Measurements from ENCODE around the gene KDM5A.
"Not testable (repeated sequence)": the region's sequence is repeated elsewhere in the genome, so short reads cannot be mapped to it uniquely, and the experiment has no call there.

Gene KDM5A

DNA sequence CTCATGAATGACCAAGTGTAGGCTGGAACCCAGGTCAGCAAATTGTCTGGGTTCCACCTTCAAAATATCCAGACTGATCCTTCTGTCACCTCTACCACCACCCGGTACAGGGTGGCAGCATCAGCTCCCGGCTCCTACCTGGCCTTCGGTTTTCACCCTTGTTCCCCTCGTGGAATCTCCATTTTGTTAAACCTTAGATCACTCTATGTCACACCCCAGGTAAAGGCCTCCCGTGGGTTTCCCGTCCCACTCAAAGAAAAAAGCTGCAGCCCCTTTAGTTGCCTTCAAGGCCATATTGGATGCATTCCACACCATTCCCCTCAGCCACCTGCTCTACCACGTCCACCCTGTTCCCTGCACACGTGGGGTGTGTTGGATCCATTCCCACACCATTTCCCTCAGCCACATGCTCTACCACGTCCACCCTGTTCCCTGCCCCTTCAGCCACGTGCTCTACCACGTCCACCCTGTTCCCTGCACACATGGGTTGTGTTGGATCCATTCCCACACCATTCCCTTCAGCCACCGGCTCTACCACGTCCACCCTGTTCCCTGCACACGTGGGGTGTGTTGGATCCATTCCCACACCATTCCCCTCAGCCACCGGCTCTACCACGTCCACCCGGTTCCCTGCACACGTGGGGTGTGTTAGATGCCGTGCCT is 150.3 kb downstream of the KDM5A start:
- DNase-seq (ENCODE audit: low read depth): no peak

DNA sequence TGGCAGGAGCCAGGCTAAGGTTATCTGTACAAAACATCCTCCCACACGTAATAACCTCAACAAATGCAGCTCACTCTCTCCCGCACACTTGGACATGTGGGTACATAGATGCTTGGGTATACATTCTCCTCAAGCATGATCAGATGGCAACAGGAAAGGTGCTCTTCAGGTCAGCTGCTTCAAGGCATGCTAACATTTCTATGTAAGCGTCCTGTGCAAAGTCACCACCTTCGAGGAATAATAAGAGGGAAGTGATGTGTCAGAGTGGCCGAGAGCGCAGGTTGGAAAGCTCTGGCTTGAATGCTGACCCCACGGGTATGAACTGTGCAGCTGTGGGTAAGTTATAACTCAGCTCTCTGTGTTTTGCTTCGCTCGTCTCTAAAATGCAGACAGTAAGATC is 151.0 kb downstream of the KDM5A start:
- DNase-seq (ENCODE audit: low read depth): no peak

DNA sequence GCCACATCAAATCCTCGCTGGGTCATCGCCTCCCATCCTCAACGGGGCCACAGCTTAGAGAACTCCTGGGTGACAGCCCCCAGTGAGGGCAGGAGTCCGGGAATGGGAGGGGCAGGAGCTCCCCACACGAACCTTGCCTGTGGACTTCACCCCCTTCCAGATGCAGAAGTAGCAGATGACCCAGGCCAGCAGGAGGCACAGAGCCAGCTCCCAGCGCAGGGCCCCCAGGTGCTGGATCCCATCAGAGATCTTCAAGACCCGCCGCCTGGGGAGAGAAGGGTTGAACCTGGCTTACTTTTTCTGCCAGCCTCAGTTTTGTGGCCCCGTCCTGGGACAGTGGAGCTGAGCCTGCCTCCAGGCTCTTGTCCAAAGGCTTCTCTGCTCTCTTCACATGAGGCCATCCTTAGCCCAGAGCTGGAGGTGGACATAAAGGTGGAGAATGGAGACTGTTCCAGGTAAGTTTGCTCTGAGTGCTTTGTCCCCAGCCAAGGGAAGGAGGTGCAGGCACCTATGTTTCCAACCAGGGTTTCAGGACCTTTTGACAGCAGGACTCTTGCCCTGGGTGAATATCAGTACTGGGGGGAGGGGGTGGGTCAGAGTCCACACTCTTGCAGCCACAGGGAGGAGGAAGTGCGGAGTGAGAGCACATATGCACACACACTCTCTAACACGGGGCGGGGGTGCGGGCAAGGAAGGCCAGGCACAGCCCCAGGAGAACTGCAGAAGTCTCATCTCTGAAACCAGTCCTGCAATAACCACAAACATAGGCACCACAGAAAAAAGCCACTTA is 151.9 kb downstream of the KDM5A start:
- no peak for DNase-seq (ENCODE audit: low read depth)

DNA sequence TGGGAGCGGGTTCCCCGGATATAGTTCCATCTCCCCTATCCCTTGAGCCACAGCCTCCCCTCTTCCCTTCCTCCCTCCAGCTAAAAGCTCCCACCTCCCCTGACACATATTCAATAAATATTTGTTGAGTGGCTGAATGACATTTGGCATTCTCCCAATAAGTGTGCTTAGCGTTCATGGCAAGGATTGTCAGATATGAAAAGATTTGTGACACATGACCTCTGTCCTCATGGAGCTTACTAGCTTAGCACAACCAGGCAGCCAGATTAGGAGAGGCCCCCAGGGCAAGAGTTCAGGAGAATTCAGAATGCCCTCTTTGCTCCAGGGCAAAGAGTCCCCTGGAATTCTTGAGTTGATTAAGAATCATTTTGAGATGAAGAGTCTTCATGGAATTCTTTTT is 152.7 kb downstream of the KDM5A start:
- DNase-seq (ENCODE audit: low read depth): no peak

DNA sequence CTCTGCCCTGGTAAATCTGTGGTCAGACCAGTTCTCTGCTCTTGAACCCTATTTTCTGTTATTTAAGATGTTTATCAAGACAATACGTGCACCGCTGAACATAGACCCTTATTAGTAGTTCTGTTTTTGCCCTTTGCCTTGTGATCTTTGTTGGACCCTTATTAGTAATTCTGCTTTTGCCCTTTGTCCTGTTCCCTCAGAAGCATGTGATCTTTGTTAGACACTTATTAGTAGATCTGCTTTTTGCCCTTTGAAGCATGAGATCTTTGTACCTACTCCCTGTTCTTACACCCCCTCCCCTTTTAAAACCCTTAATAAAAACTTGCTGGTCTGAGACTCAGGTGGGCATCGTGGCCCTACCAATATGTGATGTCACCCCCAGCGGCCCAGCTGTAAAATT is 153.2 kb downstream of the KDM5A start:
- DNase-seq (ENCODE audit: low read depth): not testable (repeated sequence)

DNA sequence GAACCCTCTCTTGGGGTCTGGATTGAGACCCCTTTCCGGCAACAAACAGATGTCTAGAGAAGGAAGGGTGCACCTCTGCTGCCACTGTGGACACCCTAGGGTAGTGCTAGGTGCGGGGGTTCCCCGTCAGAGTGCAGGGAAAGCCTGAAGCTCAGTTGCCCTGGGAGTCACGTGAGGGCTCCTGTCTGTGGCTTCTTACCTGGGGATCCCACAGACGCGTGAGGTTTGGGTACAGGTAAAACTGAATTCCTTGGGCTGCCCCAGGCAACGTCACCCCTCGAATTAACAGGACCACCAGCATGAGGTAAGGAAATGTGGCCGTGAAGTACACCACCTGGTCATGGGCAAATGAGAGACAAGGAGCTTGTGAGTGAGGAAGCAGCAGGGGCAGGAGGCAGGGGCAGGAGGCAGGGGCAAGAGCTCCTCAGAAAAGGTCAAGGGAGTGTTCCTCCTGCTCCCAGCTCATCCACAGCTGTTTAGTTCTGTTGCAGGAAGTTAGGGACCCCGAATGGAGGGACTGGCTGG is 154.2 kb downstream of the KDM5A start:
- no peak for DNase-seq (ENCODE audit: low read depth)

DNA sequence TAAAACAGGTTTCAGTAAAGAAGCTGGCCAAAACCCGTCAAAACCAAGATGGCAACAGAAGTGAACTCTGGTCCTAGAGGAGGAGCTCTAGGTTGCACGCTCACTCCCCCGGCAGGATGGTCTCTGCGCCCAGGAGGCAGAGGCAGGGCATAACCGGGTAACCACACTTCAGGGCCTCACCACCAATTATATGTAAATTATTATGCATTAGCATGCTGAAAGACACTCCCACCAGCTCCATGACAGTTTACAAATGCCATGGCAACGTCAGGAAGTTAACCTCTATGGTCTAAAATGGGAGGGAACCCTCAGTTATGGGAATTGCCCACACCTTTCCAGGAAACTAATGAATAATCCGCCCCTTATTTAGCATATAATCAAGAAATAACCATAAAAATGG is 155.1 kb downstream of the KDM5A start:
- no peak for DNase-seq (ENCODE audit: low read depth)

DNA sequence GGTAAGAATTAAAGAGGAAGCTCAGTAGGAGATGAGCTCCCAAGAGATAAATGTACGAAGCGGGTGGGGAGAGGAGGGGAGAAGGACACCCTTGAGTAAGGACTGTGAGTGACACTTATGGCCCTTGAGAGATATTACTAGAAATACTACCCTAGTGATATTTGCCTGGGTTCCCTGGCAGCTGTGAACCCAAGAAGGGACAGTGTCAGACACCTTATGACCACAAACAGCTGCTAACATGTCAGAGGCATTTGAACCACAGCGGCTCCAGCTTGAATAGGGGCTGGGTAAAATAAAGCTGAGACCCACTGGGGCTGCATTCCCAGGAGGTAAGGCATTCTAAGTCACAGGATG is 155.5 kb downstream of the KDM5A start:
- DNase-seq (ENCODE audit: low read depth): no peak

DNA sequence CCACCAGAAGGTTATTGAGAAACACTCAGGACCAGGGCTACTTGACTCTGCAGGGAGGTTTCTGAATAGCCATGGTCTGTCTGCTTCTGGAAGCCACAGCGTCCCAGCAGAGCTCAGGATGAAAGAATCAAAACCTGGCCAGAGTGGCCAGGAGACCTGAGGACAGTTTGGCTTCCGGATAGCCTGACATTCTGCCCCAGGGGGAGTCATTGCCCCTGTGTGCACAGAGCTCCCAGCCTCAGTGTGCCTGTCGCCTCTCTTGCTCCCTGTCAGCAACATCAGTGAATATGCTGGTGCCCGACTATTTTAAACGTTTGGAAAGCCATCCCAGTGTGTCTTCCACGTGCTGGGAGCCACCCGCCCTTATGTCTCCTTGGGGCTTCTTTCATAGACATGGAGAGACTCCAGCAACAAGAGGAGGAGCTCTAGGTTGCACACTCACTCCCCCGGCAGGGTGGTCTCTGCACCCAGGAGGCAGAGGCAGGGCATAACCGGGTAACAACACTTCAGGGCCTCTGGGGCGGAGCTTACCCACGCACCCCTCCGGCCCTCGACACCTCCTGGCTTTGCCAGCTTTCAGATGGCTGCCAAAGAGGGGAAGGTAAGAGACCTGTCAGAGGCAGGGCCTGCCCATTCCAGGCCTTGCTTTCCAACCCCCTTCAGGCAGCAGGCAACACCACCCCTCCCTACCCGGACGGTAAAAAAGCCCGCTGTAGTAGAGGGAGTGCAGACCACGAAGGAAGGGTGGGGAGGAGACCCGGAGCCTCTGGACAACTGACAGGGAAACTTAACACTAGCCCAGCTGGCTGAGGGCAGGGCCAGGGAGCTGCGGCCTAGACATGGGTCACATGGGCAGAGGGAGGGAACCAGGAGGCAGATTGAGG is 156.1 kb downstream of the KDM5A start:
- no peak for DNase-seq (ENCODE audit: low read depth)

DNA sequence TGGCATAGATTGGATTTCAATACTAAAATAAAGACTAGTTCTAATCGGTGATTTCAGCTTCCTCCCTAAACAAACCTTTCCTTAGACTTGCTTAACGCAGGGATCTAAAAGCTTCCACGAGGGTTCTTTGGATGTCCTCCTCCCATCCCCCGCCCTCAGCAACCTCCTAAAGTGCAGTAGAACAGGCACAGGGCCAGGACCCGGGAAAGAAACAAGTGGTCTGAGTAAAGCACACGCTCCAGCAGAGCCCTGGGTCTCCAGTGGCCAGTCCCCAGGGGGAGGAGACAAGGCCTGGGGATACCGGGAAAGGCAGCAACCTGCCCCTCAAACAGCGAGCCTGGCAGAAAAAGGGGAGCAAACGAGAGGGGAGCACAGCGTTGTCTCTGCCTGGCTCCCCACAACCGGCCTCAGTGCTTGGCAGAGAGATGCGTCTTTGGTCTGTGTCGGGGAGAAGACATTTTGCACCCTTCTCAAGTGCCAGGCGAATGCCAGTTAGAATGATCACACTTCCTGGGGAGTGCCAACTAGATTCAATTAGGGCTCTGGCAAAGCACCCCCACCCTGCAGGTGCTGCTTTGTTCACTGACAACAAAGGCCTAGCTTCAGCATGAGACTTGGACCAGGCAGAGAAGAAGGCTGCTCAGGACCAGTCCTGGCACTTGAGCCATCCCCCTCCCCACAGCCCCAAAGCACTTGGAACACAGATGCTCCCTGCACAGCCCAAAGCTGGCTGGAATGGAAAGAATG is 158.0 kb downstream of the KDM5A start:
- DNase-seq (ENCODE audit: low read depth): no peak
